Activated CD8-positive, alpha-beta T cell treated with anti-CD3 and anti-CD28 coated beads, Interleukin-2, amount 10 ng/mL, durations not matched to agents 7 days and 5 days (primary cell): Measurements from ENCODE around the gene TBL1XR1. TPM values are rescaled to one million over a fixed set of nuclear protein-coding genes. Genes with fewer than 3 reads are reported as not detected.
A peak's percentile ranks its signal among the peaks of the same experiment; 100 is the strongest.
"Not testable (repeated sequence)": the region's sequence is repeated elsewhere in the genome, so short reads cannot be mapped to it uniquely, and the experiment has no call there.

ENCODE experiments used
- ATAC-seq: fragments of 150-1000 bp; cut with Tn5 transposase; one replicate; pipeline ENCODE4 v1.10.0; 2021; ENCODE audit warnings: moderate library complexity
- CTCF ChIA-PET: fragments of 350-600 bp; sonication (Branson Sonifier 250); formaldehyde crosslinking; loops from one replicate; lab custom pipeline; 2021; ENCODE audit warnings: antibody characterized with exemption; lab: Charles Lee
- POLR2A ChIA-PET: fragments of 350-600 bp; sonication (Branson Sonifier 250); formaldehyde crosslinking; loops from one replicate; lab custom pipeline; 2021; ENCODE audit warnings: antibody characterized with exemption; lab: Charles Lee
- DNase-seq: peaks from one replicate; pipeline ENCODE4 v3.0.0-alpha.2; 2020
- H3K27ac Mint-ChIP-seq: one replicate; pipeline ENCODE4 v1.8.0; 2021; ENCODE audit warnings: mild to moderate bottlenecking, mixed read lengths
- H3K27me3 Mint-ChIP-seq: one replicate; pipeline ENCODE4 v1.8.0; 2021; ENCODE audit warnings: low read depth, mixed read lengths
- H3K36me3 Mint-ChIP-seq: one replicate; pipeline ENCODE4 v1.8.0; 2021; ENCODE audit warnings: low read depth, mixed read lengths
- H3K4me1 Mint-ChIP-seq: one replicate; pipeline ENCODE4 v1.8.0; 2021; ENCODE audit warnings: low read depth, mixed read lengths
- H3K4me3 Mint-ChIP-seq: one replicate; pipeline ENCODE4 v1.8.0; 2021; ENCODE audit warnings: mild to moderate bottlenecking, mixed read lengths
- H3K9me3 Mint-ChIP-seq: one replicate; pipeline ENCODE4 v1.8.0; 2022; ENCODE audit warnings: mixed read lengths; ENCODE audit not compliant: insufficient read depth
- total RNA-seq, 2 experiments: library from RNA; stranded (reverse); gene quantifications; one replicate each; pipeline ENCODE4 v1.2.3, GENCODE V29; 2021

TBL1XR1 gene
- total RNA-seq, 2 experiments from 2014 or later, result 165 to 166 TPM

GRCh38 chr3:177180506-177180905, 16.8 kb downstream of the TBL1XR1 start:
- CTCF ChIA-PET, result interaction anchor here (0.7 kb wide), 1 partner anchor 604 kb away, joined by 4 read pairs; no protein-coding TSS in a partner anchor

DNA sequence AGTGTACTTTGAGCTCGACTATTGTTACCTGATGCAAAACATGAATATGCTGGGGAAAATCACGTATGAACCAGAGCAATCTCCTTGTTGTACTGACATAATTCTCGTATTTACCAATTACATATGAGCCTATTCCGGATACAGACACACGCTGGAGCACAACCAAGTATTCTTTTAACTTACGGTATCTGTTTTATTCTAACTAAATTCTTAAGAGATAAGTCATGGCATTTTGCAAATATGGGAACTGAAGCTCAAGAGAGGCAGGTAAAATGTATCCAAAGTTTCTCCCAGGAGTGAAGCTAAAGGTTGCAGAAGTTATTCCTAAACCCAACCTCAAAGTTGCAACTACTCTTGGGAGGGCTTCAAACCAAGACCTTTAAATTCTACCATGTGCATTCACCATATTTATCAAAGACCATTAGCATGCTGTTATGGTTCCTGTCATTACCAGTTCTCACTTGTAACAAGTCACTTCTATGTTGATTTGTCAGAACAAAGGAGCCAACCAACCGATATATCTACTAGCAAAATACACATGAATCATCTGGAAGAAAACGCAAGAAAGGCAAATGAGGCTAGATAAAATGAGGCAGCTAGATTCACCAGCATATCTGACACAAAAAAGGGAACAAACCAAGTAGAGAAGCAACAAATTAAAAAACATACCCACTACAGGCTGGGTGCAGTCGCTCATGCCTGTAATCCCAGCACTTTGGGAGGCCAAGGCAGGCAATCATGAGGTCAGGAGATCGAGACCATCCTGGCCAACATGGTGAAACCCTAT, 17.8 kb downstream of the TBL1XR1 start:
- Mint-ChIP-seq H3K9me3 (no peaks in the 10 kb centered on the region), H3K27me3 (no peaks in the 10 kb centered on the region), H3K4me3 (no peak overlapping the region), H3K27ac (no peak overlapping the region), H3K36me3 (peaks cover 32% of the 10 kb centered on the region), H3K4me1 (peaks cover 39% of the 10 kb centered on the region)
- ChIA-PET CTCF (no interaction called here), POLR2A (interaction anchor here (0.9 kb wide), 1 partner anchor 18 kb away, joined by 3 read pairs; the partner anchor contains the start of gene TBL1XR1)
- no peak for DNase-seq
- no peak for ATAC-seq

More at GRCh38 chr3:177180506-177180905, 16.8 kb downstream of the TBL1XR1 start:
- Mint-ChIP-seq H3K9me3 (no peaks in the 10 kb centered on the region), H3K4me3 (no peak overlapping the region), H3K4me1 (peaks cover 46% of the 10 kb centered on the region), H3K27me3 (no peaks in the 10 kb centered on the region), H3K36me3 (peaks cover 39% of the 10 kb centered on the region), H3K27ac (no peak overlapping the region)
- POLR2A ChIA-PET, result interaction anchor here (0.9 kb wide), 1 partner anchor 17 kb away, joined by 3 read pairs; the partner anchor contains the start of gene TBL1XR1
- no peak for ATAC-seq
- no peak for DNase-seq

GRCh38 chr3:177177749-177178221, 19.5 kb downstream of the TBL1XR1 start:
- ChIA-PET POLR2A (no interaction called here), CTCF (interaction anchor here (1.2 kb wide), 1 partner anchor 16 kb away, joined by 4 read pairs; no protein-coding TSS in a partner anchor)
- H3K36me3 Mint-ChIP-seq, result peaks cover 36% of the 10 kb centered on the region
- H3K27me3 Mint-ChIP-seq, result no peaks in the 10 kb centered on the region
- H3K9me3 Mint-ChIP-seq, result no peaks in the 10 kb centered on the region
- H3K4me1 Mint-ChIP-seq, result peaks cover 41% of the 10 kb centered on the region
- DNase-seq (no peak), ATAC-seq (no peak)
- H3K27ac Mint-ChIP-seq, result no peak overlapping the region
- no peak overlapping the region for H3K4me3 Mint-ChIP-seq

- ChIA-PET POLR2A (no interaction called here), CTCF (no interaction called here)
- Mint-ChIP-seq H3K4me1 (peaks cover 30% of the 10 kb centered on the region), H3K27ac (no peak overlapping the region), H3K36me3 (peaks cover 42% of the 10 kb centered on the region), H3K4me3 (no peak overlapping the region), H3K27me3 (no peaks in the 10 kb centered on the region), H3K9me3 (no peaks in the 10 kb centered on the region)
- ATAC-seq (no peak), DNase-seq (no peak)
Measured at GRCh38 chr3:177174607-177175170, 22.6 kb downstream of the TBL1XR1 start.

DNA sequence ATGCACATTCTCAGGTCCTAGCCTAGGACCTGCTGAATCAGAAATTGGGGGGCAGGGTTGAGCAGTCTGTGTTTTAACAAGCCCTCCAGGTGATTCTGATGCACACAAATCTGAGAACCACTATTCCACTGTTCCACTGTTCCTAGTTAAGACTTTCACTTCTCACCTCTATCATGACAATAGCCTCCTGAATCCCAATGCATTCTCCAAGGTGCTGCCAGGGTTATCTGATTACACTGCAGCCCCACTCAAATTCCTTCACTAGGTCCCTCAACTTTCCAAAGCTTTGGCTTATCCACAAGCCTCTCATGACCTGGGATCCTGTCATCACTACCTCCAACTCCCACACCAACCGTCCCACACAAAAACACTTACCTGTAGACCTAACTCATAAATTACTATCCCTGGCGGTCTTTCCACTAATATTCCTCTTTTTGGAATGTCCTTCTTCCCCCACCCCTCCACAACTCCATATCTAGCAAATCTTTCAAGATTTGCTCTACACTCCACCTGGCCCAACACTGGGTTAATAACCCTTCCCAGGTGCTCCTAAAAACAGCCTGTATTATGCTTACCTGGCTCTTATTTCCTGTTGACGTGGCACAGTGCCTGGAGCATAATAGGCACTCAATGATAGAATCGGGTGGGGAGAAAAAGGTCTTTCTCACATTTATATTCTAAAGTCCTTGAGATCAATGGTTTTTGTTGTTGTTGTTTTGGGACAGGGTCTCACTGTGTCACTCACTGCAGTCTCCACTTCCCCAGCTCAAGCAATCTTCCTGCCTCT, 27.2 kb downstream of the TBL1XR1 start:
- H3K36me3 Mint-ChIP-seq, result peaks cover 53% of the 10 kb centered on the region
- CTCF ChIA-PET, result no interaction called here
- H3K9me3 Mint-ChIP-seq, result no peaks in the 10 kb centered on the region
- ATAC-seq, result no peak
- POLR2A ChIA-PET, result no interaction called here
- H3K27ac Mint-ChIP-seq, result no peak overlapping the region
- H3K4me1 Mint-ChIP-seq, result peaks cover 38% of the 10 kb centered on the region
- H3K27me3 Mint-ChIP-seq, result no peaks in the 10 kb centered on the region
- peak; percentile 6 for DNase-seq
- H3K4me3 Mint-ChIP-seq, result no peak overlapping the region

DNA sequence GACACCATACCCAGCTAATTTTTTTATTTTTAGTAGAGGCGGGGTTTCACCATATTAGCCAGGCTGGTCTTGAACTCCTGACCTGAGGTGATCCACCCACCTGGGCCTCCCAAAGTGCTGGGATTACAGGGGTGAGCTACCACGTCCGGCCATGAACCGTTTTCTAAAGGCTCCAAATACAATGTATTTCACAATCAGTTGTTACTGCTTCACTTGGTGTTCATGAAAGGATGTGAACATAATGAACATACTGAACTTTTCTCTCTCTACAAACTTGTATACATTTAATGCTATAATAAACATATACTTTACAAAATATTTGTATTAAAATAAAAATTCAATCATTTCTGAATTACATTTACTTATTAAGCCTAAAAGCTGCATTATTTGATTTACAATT, 28.9 kb downstream of the TBL1XR1 start:
- no peaks in the 10 kb centered on the region for H3K9me3 Mint-ChIP-seq
- no peak for ATAC-seq
- ChIA-PET CTCF (interaction anchor here (0.7 kb wide), 1 partner anchor 508 kb away, joined by 3 read pairs; no protein-coding TSS in a partner anchor), POLR2A (interaction anchor here (1.3 kb wide), 1 partner anchor 12 kb away, joined by 3 read pairs; no protein-coding TSS in a partner anchor)
- DNase-seq, result peak; percentile 0
- H3K36me3 Mint-ChIP-seq, result peaks cover 63% of the 10 kb centered on the region
- H3K27me3 Mint-ChIP-seq, result no peaks in the 10 kb centered on the region
- H3K27ac Mint-ChIP-seq, result no peak overlapping the region
- H3K4me3 Mint-ChIP-seq, result no peak overlapping the region
- H3K4me1 Mint-ChIP-seq, result peaks cover 38% of the 10 kb centered on the region

DNA sequence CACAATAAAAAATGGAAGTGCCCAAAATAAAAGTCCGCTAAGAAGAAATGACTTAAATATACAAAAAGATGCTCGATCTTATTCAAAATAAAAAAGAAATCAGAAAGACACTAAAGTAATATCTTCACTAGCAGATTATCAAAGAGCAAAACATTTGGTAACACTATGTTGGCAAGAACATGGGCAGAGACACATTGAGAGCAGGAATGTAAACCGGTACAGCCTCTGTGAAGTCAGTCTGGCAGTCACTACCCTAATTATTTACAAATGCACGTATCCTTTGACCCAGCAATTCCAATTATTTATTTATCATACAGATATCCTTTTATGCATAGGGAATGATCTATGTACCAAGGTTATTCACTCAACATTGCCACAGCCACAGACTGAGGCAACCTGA, 34.5 kb downstream of the TBL1XR1 start:
- Mint-ChIP-seq H3K36me3 (peaks cover 50% of the 10 kb centered on the region), H3K4me3 (no peak overlapping the region), H3K9me3 (peaks cover 9% of the 10 kb centered on the region), H3K27ac (no peak overlapping the region), H3K27me3 (no peaks in the 10 kb centered on the region), H3K4me1 (peaks cover 37% of the 10 kb centered on the region)
- ChIA-PET POLR2A (no interaction called here), CTCF (interaction anchor here (0.7 to 1.0 kb wide), 2 partner anchors 25 to 197 kb away, joined by 3 to 4 read pairs; no protein-coding TSS in a partner anchor)
- ATAC-seq, result no peak
- no peak for DNase-seq

GRCh38 chr3:177161603-177162002, 35.7 kb downstream of the TBL1XR1 start:
- ATAC-seq, H3K9me3 Mint-ChIP-seq, CTCF ChIA-PET, H3K27ac Mint-ChIP-seq, H3K4me3 Mint-ChIP-seq, H3K27me3 Mint-ChIP-seq: not testable (repeated sequence)
- Mint-ChIP-seq H3K4me1 (peaks cover 37% of the 10 kb centered on the region), H3K36me3 (peaks cover 48% of the 10 kb centered on the region)
- peak; percentile 4 for DNase-seq
- POLR2A ChIA-PET, result interaction anchor here (1.0 to 1.2 kb wide), 2 partner anchors 11 to 14 kb away, joined by 4 to 5 read pairs; no protein-coding TSS in a partner anchor

GRCh38 chr3:177158461-177158860, 38.8 kb downstream of the TBL1XR1 start:
- H3K27ac Mint-ChIP-seq, result no peak overlapping the region
- ChIA-PET POLR2A (no interaction called here), CTCF (interaction anchor here (1.3 to 1.7 kb wide), 2 partner anchors 13 to 38 kb away, joined by 3 to 5 read pairs; no protein-coding TSS in a partner anchor)
- H3K9me3 Mint-ChIP-seq, result peaks cover 9% of the 10 kb centered on the region
- peaks cover 34% of the 10 kb centered on the region for H3K36me3 Mint-ChIP-seq
- ATAC-seq (no peak), DNase-seq (peak; percentile 5)
- H3K27me3 Mint-ChIP-seq, result no peaks in the 10 kb centered on the region
- no peak overlapping the region for H3K4me3 Mint-ChIP-seq
- H3K4me1 Mint-ChIP-seq, result peaks cover 26% of the 10 kb centered on the region

DNA sequence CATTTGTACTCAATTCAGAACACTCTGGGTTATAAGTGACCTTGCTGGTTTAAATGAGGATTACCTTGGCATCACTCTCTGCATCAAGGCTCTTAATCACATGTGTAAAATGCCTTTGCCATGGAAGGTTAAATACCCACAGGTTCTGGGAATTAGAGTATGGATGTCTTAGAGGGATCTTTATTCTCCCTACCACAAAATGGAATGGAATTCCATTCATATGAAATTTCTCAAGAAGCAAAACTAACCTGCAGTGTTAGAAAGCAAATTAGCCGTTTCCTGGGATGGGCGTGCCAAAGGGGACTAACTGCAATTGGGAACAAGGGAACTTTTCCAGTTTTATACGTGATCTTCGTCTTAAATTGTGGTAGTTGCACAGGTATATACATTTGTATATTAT, 39.8 kb downstream of the TBL1XR1 start:
- H3K27ac Mint-ChIP-seq, result no peak overlapping the region
- H3K4me1 Mint-ChIP-seq, result peaks cover 31% of the 10 kb centered on the region

DNA sequence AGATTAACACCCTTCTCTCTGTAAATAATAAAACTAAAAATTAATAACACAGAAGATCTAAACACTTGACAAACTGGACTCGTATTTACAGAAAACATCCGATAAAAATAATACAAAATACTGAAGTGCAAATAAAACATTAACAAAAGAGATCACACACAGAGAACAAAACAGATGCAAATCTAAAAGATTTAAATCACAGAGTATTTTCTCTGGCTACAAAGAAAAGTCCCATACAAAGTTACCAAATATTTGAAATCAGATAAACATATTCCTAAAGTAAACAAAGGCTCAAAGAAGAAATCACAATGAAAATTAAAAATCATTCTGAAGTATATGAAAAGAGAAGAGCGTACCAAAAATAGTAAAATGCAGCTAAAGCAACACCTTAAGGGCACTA, 42.5 kb downstream of the TBL1XR1 start:
- ATAC-seq (no peak), DNase-seq (no peak)
- Mint-ChIP-seq H3K27ac (no peak overlapping the region), H3K4me1 (peaks cover 42% of the 10 kb centered on the region), H3K4me3 (no peak overlapping the region), H3K36me3 (peaks cover 26% of the 10 kb centered on the region), H3K27me3 (no peaks in the 10 kb centered on the region), H3K9me3 (no peaks in the 10 kb centered on the region)
- ChIA-PET POLR2A (no interaction called here), CTCF (no interaction called here)

More for the DNA sequence above, 39.8 kb downstream of the TBL1XR1 start:
- CTCF ChIA-PET, result no interaction called here
- Mint-ChIP-seq H3K4me3 (no peak overlapping the region), H3K9me3 (peaks cover 6% of the 10 kb centered on the region), H3K36me3 (peaks cover 28% of the 10 kb centered on the region), H3K27me3 (no peaks in the 10 kb centered on the region)
- ATAC-seq (no peak), DNase-seq (peak; percentile 1)
- POLR2A ChIA-PET, result interaction anchor here (1.2 kb wide), 1 partner anchor 11 kb away, joined by 4 read pairs; no protein-coding TSS in a partner anchor
